Coronary artery (tissue), 2 donors: ENCODE data around the gene GPR107.
"Not testable (repeated sequence)": the region's sequence is repeated elsewhere in the genome, so short reads cannot be mapped to it uniquely, and the experiment has no call there.

Experiments
- DNase-seq: peaks from one replicate; pipeline ENCODE4 v3.0.0-alpha.2; 2017; ENCODE audit warnings: low spot score
- H3K27ac ChIP-seq, 2 donors: fragments of 200-600 bp; sonication (generic); one replicate each; pipeline ENCODE4 v1.5.1; 2016 to 2019
- H3K4me3 ChIP-seq: fragments of 200-600 bp; sonication (generic); 2 replicates; pipeline ENCODE4 v1.5.1; 2016; ENCODE audit warnings: mild to moderate bottlenecking, moderate library complexity
- TF ChIP-seq, protein P1 (sequence below): fragments of 200-600 bp; sonication (generic); IDR thresholded peaks from one replicate; pipeline ENCODE4 v1.5.1; 2019; ENCODE audit warnings: antibody characterized with exemption

The GPR107 gene

DNA sequence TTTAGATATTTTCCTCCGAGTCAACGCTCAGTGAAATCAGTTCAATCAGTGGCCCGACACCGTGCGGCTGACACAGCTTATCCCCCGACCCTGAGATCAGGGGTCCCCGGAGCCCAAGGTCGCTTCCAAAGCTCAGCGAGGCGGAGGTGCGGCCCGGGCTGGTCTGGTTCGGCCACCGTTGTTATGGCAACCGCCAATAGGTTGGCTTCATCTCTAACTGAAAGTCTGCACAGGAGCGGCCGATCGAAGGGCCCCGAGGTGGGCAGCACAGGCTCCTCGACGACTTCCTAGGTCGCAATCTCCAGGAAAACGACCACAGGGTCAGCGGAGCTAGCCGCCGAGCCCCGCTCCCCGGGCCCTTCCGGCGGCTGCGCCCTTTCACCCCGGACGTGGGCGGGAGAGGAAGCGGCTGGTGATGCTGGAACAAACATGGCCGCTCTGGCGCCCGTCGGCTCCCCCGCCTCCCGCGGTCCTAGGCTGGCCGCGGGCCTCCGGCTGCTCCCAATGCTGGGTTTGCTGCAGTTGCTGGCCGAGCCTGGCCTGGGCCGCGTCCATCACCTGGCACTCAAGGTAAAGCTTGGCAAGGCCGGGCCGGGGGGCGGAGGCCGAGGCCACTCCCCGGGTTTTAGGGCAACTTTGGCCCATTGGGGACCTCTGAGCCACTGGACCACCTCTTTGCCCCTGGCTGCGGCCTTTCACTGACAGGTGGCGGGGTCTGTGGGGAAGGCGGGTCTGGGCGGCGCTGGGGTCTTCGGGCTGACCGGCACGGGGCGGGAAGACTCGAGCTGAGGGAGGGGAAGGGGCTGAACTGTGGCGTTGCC is at the start of gene GPR107:
TSS of gene GPR107 (plus strand) at position 403 of the 821 bp plus-strand sequence. CDS start at position 430, 27 bp downstream.
- H3K4me3 ChIP-seq = peak within 1 kb of the TSS; percentile 100
- peak; percentile 87 for DNase-seq
- TF ChIP-seq, protein P1, sequence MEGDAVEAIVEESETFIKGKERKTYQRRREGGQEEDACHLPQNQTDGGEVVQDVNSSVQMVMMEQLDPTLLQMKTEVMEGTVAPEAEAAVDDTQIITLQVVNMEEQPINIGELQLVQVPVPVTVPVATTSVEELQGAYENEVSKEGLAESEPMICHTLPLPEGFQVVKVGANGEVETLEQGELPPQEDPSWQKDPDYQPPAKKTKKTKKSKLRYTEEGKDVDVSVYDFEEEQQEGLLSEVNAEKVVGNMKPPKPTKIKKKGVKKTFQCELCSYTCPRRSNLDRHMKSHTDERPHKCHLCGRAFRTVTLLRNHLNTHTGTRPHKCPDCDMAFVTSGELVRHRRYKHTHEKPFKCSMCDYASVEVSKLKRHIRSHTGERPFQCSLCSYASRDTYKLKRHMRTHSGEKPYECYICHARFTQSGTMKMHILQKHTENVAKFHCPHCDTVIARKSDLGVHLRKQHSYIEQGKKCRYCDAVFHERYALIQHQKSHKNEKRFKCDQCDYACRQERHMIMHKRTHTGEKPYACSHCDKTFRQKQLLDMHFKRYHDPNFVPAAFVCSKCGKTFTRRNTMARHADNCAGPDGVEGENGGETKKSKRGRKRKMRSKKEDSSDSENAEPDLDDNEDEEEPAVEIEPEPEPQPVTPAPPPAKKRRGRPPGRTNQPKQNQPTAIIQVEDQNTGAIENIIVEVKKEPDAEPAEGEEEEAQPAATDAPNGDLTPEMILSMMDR = no peak

DNA sequence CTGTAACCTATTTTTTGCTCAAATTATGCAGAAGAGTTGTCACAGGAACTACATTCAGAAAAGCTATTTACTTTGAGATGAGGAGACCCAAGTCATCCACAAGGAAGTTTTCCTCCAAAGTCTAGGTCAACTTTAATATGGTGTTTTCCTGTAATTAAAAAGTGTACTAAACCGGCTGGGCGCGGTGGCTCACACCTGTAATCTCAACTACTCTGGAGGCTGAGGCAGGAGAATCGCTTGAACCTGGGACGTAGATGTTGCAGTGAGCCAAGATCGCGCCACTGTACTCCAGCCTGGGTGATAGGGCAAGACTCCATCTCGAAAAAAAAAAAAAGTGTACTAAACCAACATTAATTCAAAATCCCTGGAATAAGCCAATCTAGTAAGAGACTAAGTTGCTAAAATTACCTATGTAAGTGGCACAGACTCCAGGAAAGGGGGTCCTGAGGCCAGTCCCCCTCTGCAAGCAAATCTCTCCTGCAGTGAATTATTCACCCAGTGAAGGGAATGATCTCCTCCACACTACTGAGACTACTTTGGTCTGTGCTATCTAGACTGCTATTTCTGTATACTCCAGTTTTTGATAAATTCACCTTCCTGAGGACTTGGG is 49.7 kb upstream of the GPR107 start:
- Histone ChIP-seq H3K27ac (no peak overlapping the region), H3K4me3 (no peak overlapping the region)
- TF ChIP-seq, protein P1 = no peak
- DNase-seq = no peak

More for the DNA sequence above, at the start of gene GPR107:
- H3K27ac ChIP-seq = peak within 1 kb of the TSS; percentile 81 to 95

DNA sequence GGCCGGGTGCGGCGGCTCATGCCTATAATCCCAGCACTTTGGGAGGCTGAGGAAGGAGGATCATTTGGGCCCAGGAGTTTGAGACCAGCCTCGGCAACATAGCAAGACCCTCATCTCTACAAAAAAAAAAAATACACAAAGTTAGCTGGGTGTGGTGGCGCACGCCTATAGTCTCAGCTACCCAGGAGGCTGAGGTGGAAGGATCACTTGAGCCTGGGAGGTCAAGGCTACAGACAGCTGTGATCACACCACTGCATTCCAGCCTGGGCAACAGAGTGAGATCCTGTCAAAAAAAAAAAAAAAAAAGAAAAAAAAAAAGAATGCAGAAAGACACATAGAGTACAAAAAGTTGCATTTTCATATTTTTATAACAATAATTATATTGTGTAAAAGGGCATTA is 46.8 kb upstream of the GPR107 start:
- not testable (repeated sequence) for DNase-seq, H3K27ac ChIP-seq, H3K4me3 ChIP-seq

DNA sequence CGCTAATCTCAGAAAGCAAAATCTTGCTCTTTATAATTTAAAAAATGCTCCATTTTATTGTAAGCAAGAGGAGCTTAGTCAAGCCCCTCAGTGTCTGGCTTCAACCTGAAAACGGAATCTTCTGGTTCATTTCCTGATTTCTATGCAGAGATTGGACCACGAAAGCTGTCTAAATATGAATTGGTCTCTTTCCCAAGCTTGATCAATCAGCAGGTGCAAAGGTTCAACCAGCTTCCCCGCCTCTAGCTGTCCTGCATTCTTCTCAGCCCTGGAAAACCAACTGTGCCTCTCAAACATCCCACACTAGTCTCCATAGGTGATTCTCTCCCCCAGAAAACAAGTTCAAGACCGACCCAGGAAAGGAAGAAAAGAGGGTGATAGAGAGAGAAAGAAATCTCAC is 45.2 kb upstream of the GPR107 start:
- TF ChIP-seq, protein P1 = no peak
- DNase-seq = no peak
- Histone ChIP-seq H3K4me3 (no peak overlapping the region), H3K27ac (no peak overlapping the region)

DNA sequence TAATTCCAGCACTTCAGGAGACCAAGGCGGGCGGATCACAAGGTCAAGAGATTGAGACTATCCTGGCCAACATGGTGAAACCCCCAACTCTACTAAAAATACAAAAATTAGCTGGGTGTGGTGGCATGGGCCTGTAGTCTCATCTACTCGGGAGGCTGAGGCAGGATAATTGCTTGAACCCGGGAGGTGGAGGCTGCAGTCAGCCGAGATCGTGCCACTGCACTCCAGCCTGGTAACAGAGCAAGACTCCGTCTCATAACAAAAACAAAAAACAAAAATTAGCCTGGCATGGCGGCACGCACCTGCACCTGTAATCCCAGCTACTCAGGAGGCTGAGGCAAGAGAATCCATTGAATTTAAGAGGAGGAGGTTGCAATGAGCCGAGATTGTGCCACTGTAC is 44.2 kb upstream of the GPR107 start:
- H3K4me3 ChIP-seq, DNase-seq, H3K27ac ChIP-seq: not testable (repeated sequence)

DNA sequence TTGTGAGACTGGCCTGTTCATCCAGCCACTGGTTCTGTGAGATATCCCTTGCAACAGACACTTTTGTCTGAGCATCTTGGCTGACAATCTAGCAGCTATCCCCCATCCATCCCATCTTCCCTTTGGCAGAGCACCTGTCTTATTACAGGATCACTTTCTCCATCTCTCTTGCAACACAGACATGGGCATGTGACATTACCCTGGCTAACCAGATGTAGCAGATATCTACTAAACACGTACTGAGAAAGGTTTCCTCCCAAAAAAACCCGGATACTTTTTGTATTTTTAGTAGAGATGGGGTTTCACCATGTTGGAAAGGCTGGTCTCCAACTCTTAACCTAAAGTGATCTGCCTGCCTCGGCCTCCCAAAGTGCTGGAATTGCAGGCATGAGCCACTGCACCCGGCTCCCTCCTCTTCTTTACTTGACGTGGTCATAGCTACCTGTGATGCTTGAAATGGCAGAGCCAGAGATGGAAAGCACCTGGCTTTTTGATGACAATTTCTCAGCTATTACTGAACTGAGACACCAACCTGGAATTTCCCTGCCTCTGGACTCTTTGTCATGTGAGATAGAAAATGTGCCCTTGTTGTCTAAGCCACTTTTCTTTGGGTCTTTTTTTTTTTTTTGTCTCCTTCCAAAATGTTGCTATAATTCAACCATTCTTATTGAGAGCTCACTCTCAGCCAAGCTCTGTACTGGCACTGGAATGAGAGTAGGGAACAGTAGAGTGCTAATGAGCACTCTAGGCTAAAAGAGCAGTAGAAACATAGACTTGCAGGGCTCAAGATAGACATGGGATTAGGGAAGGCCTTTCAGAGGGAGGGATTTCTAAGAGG is 43.3 kb upstream of the GPR107 start:
- no peak for DNase-seq
- TF ChIP-seq, protein P1 = no peak
- Histone ChIP-seq H3K27ac (no peak overlapping the region), H3K4me3 (no peak overlapping the region)

DNA sequence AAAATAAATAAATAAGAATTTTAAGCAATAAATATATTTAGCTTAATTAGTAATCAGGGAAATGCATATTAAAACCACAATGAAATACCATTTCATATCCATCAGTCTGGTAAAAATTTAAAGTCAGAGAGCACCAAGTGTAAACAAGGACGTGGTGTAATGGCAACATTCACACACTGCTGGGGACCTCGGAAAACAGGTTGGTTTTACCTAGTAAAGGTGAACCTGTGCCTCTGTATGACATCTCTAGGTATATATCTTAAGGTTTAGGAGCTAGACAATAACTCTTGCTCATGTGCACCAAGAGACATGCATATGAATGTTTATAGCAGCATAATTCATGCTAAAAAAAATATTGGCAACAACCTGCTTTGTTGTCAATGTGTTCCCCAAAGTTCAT is 40.4 kb upstream of the GPR107 start:
- H3K4me3 ChIP-seq = no peak overlapping the region
- H3K27ac ChIP-seq = no peak overlapping the region
- no peak for DNase-seq
- TF ChIP-seq, protein P1 = no peak
